ENCODE data around the gene APOL3.
"Not testable (repeated sequence)": the region's sequence is repeated elsewhere in the genome, so short reads cannot be mapped to it uniquely, and the experiment has no call there.

The APOL3 gene

GRCh38 chr22:36160499-36160942 is at the start of gene APOL3:
Gene APOL3, minus strand, starts transcription at chr22:36160755. Its CDS starts 11,700 bp downstream, at chr22:36149055.
- peak; percentile 56 for DNase-seq

GRCh38 chr22:36210224-36210623 is 49.7 kb upstream of the APOL3 start:
- DNase-seq = no peak

- not testable (repeated sequence) for DNase-seq
Observed at GRCh38 chr22:36209488-36209908, 48.9 kb upstream of the APOL3 start.

- no peak for DNase-seq
Observed at GRCh38 chr22:36208914-36209313, 48.4 kb upstream of the APOL3 start.

GRCh38 chr22:36208162-36208765 is 47.7 kb upstream of the APOL3 start:
- DNase-seq = no peak

- no peak for DNase-seq
Observed at GRCh38 chr22:36206255-36206654, 45.7 kb upstream of the APOL3 start.

- not testable (repeated sequence) for DNase-seq
Observed at GRCh38 chr22:36205573-36205972, 45.0 kb upstream of the APOL3 start.

- no peak for DNase-seq
Observed at GRCh38 chr22:36204632-36205015, 44.1 kb upstream of the APOL3 start.

GRCh38 chr22:36204001-36204631 is 43.6 kb upstream of the APOL3 start:
- no peak for DNase-seq

- DNase-seq = not testable (repeated sequence)
Observed at GRCh38 chr22:36203441-36203840, 42.9 kb upstream of the APOL3 start.

GRCh38 chr22:36202906-36203305 is 42.4 kb upstream of the APOL3 start:
- not testable (repeated sequence) for DNase-seq

- DNase-seq = no peak
Observed at GRCh38 chr22:36201630-36202319, 41.2 kb upstream of the APOL3 start, which contains the start of gene APOL4. Gene APOL4, minus strand, starts transcription at chr22:36201809. Its CDS starts 75 bp downstream, at chr22:36201734.

GRCh38 chr22:36201025-36201424 is 40.5 kb upstream of the APOL3 start:
- DNase-seq = not testable (repeated sequence)

GRCh38 chr22:36199001-36199551 is 38.5 kb upstream of the APOL3 start:
- no peak for DNase-seq

- DNase-seq = no peak
Observed at GRCh38 chr22:36198536-36198935, 38.0 kb upstream of the APOL3 start.

GRCh38 chr22:36197514-36198146 is 37.1 kb upstream of the APOL3 start:
- no peak for DNase-seq

GRCh38 chr22:36197065-36197440 is 36.5 kb upstream of the APOL3 start:
- no peak for DNase-seq

GRCh38 chr22:36196254-36197064 is 35.9 kb upstream of the APOL3 start:
- no peak for DNase-seq

- DNase-seq = peak; percentile 47
Observed at GRCh38 chr22:36194971-36195370, 34.4 kb upstream of the APOL3 start.

GRCh38 chr22:36194385-36194784 is 33.8 kb upstream of the APOL3 start:
- no peak for DNase-seq

- DNase-seq = no peak
Observed at GRCh38 chr22:36193577-36193976, 33.0 kb upstream of the APOL3 start.

GRCh38 chr22:36193171-36193570 is 32.6 kb upstream of the APOL3 start:
- DNase-seq = no peak

Measured in CD4-positive, alpha-beta T cell treated with Interleukin-15 for 1 hour (primary cell).